ENCODE measurements around the gene LECT2. TPM values are rescaled to one million over a fixed set of nuclear protein-coding genes. Genes with fewer than 3 reads are reported as not detected.
A peak's percentile ranks its signal among the peaks of the same experiment; 100 is the strongest.

LECT2 gene
- total RNA-seq, 1 experiment from 2014 or later: not detected

DNA sequence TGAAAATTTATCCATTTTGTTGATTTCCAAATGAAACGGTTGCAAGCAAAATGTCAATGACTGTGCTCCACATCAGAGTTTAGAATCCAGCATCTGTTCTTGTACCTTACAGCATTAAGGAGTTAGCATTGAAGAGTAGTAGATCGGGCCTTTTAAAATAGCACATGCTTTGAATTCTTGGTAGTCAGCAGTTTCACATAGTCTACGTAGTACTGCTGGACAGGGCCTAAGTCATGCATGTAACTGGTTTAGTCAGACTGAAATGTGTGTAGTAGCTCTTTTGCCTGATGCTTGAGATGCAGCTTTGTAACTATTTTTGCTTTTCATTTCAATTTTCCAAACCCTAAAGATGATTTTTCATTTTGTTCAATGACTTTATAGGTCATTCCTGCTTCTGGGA is 19.8 kb downstream of the LECT2 start:
- DNase-seq: no peak
- no peak overlapping the region for H3K27ac Mint-ChIP-seq (ENCODE audit: unreplicated experiment)
- TF ChIP-seq, protein P1, sequence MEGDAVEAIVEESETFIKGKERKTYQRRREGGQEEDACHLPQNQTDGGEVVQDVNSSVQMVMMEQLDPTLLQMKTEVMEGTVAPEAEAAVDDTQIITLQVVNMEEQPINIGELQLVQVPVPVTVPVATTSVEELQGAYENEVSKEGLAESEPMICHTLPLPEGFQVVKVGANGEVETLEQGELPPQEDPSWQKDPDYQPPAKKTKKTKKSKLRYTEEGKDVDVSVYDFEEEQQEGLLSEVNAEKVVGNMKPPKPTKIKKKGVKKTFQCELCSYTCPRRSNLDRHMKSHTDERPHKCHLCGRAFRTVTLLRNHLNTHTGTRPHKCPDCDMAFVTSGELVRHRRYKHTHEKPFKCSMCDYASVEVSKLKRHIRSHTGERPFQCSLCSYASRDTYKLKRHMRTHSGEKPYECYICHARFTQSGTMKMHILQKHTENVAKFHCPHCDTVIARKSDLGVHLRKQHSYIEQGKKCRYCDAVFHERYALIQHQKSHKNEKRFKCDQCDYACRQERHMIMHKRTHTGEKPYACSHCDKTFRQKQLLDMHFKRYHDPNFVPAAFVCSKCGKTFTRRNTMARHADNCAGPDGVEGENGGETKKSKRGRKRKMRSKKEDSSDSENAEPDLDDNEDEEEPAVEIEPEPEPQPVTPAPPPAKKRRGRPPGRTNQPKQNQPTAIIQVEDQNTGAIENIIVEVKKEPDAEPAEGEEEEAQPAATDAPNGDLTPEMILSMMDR (IDR thresholded peaks at IDR 0.05; ENCODE audit: unreplicated experiment): no peak
- no peak overlapping the region for H3K4me3 Mint-ChIP-seq (ENCODE audit: low read depth, unreplicated experiment)
- no peaks in the 10 kb centered on the region for H3K27me3 Mint-ChIP-seq (ENCODE audit: unreplicated experiment)
- BruUV-seq (replicated peaks): no TSS peak
- no peaks in the 10 kb centered on the region for H3K4me1 Mint-ChIP-seq (ENCODE audit: low read depth, unreplicated experiment)
- intact Hi-C loops (cut with micrococcal nuclease; ENCODE audit: unreplicated experiment): no loop called here
- H3K36me3 Mint-ChIP-seq (ENCODE audit: insufficient read depth, unreplicated experiment): peaks cover 11% of the 10 kb centered on the region
- H3K9me3 Mint-ChIP-seq (ENCODE audit: low read depth, unreplicated experiment): no peaks in the 10 kb centered on the region
- CTCF ChIA-PET: no interaction called here

DNA sequence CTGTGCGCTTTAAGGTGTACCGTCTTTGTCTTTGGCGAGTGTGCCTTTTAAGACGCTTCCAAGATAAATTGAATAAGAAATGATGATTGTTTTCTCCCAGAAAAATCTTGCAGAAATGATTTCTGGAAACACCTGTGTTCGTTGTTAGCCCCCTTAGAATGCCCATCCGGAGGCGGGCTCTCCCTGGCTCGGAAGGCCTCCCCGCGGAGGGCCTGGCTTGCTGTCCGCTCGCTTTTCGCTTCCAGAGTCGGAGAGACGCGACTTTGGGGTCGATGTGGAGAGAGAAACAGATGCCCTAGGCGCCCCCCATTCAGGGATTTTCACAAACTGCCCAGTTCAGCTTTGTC is 23.9 kb downstream of the LECT2 start:
- H3K27ac Mint-ChIP-seq (ENCODE audit: unreplicated experiment): no peak overlapping the region

DNA sequence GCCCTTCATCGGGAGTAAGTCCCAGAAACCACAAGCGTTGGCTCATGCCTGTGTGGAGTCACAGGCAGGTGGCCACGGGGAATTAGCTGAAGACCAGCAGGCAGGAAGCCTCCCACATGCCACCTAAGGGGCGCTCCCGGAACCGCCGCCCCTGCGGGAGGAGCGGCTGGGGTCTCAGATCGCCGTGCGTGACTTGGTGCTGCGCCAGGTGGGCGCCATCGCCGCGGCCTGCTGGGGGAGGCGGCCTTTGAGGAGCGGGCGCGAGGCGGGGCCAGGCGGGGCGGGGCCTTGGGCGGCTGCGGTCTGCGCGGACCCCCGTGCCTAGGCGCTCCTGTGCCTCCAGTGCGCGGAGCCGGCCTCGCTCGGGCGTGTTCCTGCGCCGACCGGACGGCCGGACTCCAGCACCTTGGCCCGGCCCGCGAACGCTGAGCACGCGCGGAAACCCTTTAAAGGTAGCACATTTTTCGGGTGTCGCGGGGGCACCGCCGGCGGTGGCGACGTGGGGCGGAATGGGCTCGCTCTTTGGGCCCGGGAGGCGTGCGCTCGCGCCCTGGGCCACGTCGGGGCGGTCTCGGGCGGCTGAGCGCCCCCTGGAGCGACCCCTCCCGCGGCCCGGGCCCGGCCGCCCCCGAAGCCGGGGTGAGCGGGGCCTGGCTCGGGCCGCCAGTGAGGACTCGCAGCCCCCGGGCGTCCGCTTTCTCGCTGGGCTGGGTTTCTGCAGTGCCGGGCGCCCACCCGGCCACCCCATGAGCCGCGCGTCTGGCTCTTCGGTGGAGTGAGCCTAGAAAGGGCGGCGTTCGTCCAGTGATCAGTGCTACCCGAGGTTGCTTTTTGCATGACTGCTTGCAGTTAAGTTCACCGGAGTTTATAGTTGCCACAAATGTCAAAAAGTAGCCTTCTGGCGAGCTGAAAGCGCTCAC is 24.5 kb downstream of the LECT2 start:
- TF ChIP-seq, protein P1 (IDR thresholded peaks at IDR 0.05; ENCODE audit: unreplicated experiment): no peak
- Mint-ChIP-seq H3K36me3 (ENCODE audit: insufficient read depth, unreplicated experiment) (peaks cover 13% of the 10 kb centered on the region), H3K27ac (ENCODE audit: unreplicated experiment) (no peak overlapping the region), H3K9me3 (ENCODE audit: low read depth, unreplicated experiment) (peaks cover 2% of the 10 kb centered on the region), H3K4me3 (ENCODE audit: low read depth, unreplicated experiment) (peak overlapping the region; percentile 77), H3K27me3 (ENCODE audit: unreplicated experiment) (peaks cover 23% of the 10 kb centered on the region), H3K4me1 (ENCODE audit: low read depth, unreplicated experiment) (no peaks in the 10 kb centered on the region)
- intact Hi-C loops (cut with micrococcal nuclease; ENCODE audit: unreplicated experiment): no loop called here
- no TSS peak for BruUV-seq (replicated peaks)
- CTCF ChIA-PET: interaction anchor here (1.0 kb wide), 1 partner anchor 39 kb away, joined by 3 read pairs; no protein-coding TSS in a partner anchor
- DNase-seq: peak; percentile 58

More for the DNA sequence above, 23.9 kb downstream of the LECT2 start:
- TF ChIP-seq, protein P1 (IDR thresholded peaks at IDR 0.05; ENCODE audit: unreplicated experiment): no peak
- intact Hi-C loops (cut with micrococcal nuclease; ENCODE audit: unreplicated experiment): no loop called here
- no peak for DNase-seq
- Mint-ChIP-seq H3K4me3 (ENCODE audit: low read depth, unreplicated experiment) (peak overlapping the region; percentile 77), H3K4me1 (ENCODE audit: low read depth, unreplicated experiment) (no peaks in the 10 kb centered on the region), H3K27me3 (ENCODE audit: unreplicated experiment) (peaks cover 17% of the 10 kb centered on the region), H3K36me3 (ENCODE audit: insufficient read depth, unreplicated experiment) (peaks cover 13% of the 10 kb centered on the region), H3K9me3 (ENCODE audit: low read depth, unreplicated experiment) (peaks cover 2% of the 10 kb centered on the region)
- BruUV-seq (replicated peaks): no TSS peak
- CTCF ChIA-PET: no interaction called here

DNA sequence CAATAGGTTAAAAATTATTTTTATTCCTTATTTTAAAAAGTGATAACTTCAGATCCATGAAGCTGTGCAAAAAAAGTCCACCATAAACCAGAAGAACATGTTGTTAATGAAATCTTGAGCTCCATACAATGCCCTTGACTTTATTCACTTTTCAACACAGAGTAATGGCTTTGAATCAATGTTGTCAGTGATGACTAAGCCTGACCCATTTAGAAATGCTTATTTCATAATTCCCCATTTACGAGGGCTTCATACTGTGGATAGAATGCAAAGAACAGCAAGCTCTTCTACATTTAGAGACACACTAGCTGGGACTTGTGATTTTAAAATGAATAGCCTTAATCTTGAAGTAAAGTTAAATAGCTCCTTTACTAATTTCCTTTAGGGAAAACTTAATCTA is 33.4 kb downstream of the LECT2 start:
- Mint-ChIP-seq H3K4me1 (ENCODE audit: low read depth, unreplicated experiment) (no peaks in the 10 kb centered on the region), H3K4me3 (ENCODE audit: low read depth, unreplicated experiment) (no peak overlapping the region), H3K27me3 (ENCODE audit: unreplicated experiment) (peaks cover 74% of the 10 kb centered on the region), H3K27ac (ENCODE audit: unreplicated experiment) (no peak overlapping the region), H3K36me3 (ENCODE audit: insufficient read depth, unreplicated experiment) (no peaks in the 10 kb centered on the region), H3K9me3 (ENCODE audit: low read depth, unreplicated experiment) (no peaks in the 10 kb centered on the region)
- BruUV-seq (replicated peaks): no TSS peak
- DNase-seq: no peak
- TF ChIP-seq, protein P1 (IDR thresholded peaks at IDR 0.05; ENCODE audit: unreplicated experiment): no peak
- CTCF ChIA-PET: no interaction called here
- intact Hi-C loops (cut with micrococcal nuclease; ENCODE audit: unreplicated experiment): no loop called here

Measured in Calu3 (cell line).